ENCODE measurements around the gene TCL1A.

TCL1A gene

DNA sequence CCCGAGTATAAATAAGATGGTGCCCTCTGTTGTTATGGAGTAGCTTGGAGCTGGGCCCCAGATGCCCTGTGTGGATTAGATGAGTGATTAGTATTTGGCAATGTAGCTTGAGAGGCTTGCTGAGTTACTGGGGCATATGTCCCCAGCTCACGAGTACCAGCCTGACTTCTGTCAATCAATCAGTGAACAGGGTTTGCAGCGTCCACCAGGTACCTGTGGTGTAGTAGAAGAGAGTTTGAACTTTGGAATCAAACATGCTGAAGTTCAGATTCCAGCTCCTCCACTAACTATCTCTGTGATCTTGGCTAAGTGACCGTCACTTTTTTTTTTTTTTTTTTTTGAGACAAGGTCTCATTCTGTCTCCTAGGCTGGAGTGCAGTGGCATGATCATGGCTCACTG lies 39.3 kb downstream of the TCL1A start:
- no peak for DNase-seq (ENCODE audit: low read depth in 1 of 2, low spot score in 1 of 2)
- no peak overlapping the region for H3K27ac ChIP-seq (replicated peaks)
- TF ChIP-seq GABPA (IDR thresholded peaks at IDR 0.05; ENCODE audit: low read depth) (no peak), REST (IDR thresholded peaks at IDR 0.05; ENCODE audit: insufficient replicate concordance, low read depth) (no peak), CTCF (IDR thresholded peaks at IDR 0.05; ENCODE audit: insufficient read depth, low read length) (no peak), SPI1 (IDR thresholded peaks at IDR 0.05; ENCODE audit: borderline replicate concordance, low read depth) (no peak), POLR2AphosphoS5 (IDR thresholded peaks at IDR 0.05; ENCODE audit: low read depth) (no peak)
- H3K27me3 ChIP-seq (ENCODE audit: insufficient read depth, poor library complexity, severe bottlenecking), result peaks cover 4% of the 10 kb centered on the region
- no peak overlapping the region for H3K4me3 ChIP-seq (replicated peaks; ENCODE audit: insufficient read depth, low read length)

DNA sequence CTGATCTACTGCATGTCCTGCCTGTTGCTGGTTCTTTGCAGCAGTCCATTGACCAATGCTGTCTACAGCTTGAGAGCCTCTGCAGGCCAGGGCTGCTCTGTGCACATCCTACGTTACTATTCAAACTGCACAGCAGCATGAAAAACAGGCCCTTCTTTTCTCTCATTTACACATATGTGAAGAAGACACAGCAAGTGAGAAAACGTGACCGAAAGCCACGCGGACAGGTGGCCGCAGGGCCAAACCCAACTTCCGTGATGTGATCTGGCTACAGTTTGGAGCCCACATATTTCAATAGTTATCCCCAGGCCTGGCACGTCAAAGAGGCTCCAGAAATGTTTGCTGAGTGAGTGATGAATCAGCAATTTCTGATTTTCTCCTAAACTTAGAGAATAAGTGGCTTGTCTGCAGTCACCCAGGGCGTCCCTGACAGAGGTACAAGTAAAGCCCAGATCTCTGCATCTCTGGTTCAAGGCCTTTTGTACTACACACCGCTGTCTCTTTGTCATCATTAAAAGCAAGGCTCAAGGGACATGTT lies 45.6 kb downstream of the TCL1A start:
- no peak overlapping the region for H3K27ac ChIP-seq (replicated peaks)
- peaks cover 2% of the 10 kb centered on the region for H3K27me3 ChIP-seq (ENCODE audit: insufficient read depth, poor library complexity, severe bottlenecking)
- TF ChIP-seq GABPA (IDR thresholded peaks at IDR 0.05; ENCODE audit: low read depth), result no peak
- no peak for TF ChIP-seq SPI1 (IDR thresholded peaks at IDR 0.05; ENCODE audit: borderline replicate concordance, low read depth)
- TF ChIP-seq REST (IDR thresholded peaks at IDR 0.05; ENCODE audit: insufficient replicate concordance, low read depth), result no peak
- no peak for TF ChIP-seq POLR2AphosphoS5 (IDR thresholded peaks at IDR 0.05; ENCODE audit: low read depth)
- TF ChIP-seq CTCF (IDR thresholded peaks at IDR 0.05; ENCODE audit: insufficient read depth, low read length), result no peak
- H3K4me3 ChIP-seq (replicated peaks; ENCODE audit: insufficient read depth, low read length), result no peak overlapping the region
- DNase-seq (ENCODE audit: low read depth in 1 of 2, low spot score in 1 of 2), result no peak

DNA sequence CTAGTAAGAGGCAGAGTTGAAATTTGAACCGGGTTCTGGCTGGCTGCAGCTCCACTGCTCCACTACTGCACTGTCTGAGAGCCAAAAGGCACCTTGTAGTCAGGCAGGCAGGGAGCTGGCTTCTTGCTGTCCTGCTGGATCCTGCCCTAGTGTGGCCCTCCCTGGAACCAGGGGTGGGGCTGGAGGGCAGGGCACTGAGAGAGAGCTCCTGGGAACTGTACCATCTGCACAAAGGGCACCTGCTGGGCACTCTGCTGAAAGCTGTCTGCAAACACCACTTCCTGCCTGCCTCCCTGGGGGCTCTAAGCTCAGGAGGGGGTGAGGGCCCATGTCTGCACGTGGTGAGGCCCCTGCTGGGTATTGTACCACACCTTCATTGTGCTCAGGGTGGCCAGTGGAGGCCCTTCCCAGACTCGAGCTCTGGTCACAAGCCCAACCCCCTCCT lies 46.7 kb downstream of the TCL1A start:
- Histone ChIP-seq H3K27me3 (ENCODE audit: insufficient read depth, poor library complexity, severe bottlenecking) (peaks cover 5% of the 10 kb centered on the region), H3K27ac (replicated peaks) (no peak overlapping the region), H3K4me3 (replicated peaks; ENCODE audit: insufficient read depth, low read length) (no peak overlapping the region)
- DNase-seq (ENCODE audit: low read depth in 1 of 2, low spot score in 1 of 2), result no peak
- TF ChIP-seq GABPA (IDR thresholded peaks at IDR 0.05; ENCODE audit: low read depth), result no peak
- no peak for TF ChIP-seq REST (IDR thresholded peaks at IDR 0.05; ENCODE audit: insufficient replicate concordance, low read depth)
- TF ChIP-seq POLR2AphosphoS5 (IDR thresholded peaks at IDR 0.05; ENCODE audit: low read depth), result no peak
- no peak for TF ChIP-seq SPI1 (IDR thresholded peaks at IDR 0.05; ENCODE audit: borderline replicate concordance, low read depth)
- TF ChIP-seq CTCF (IDR thresholded peaks at IDR 0.05; ENCODE audit: insufficient read depth, low read length), result no peak
